Pulmonary artery endothelial cell (primary cell): ENCODE data around the gene IFNA14. TPM values are rescaled to one million over a fixed set of nuclear protein-coding genes. Genes with fewer than 3 reads are reported as not detected.
"Not testable (repeated sequence)": the region's sequence is repeated elsewhere in the genome, so short reads cannot be mapped to it uniquely, and the experiment has no call there.

ENCODE experiments used
- DNase-seq: peaks from one replicate; pipeline ENCODE4 v3.0.0-alpha.2; 2011; ENCODE audit warnings: low read depth, low spot score
- total RNA-seq: library from RNA; depleted of rRNA; stranded (reverse); fragments of >200 nt; gene quantifications from 2 replicates; pipeline ENCODE4 v1.2.3, GENCODE V29; 2014

IFNA14 gene
- total RNA-seq, 1 donor from 2014 or later, result not detected

DNA sequence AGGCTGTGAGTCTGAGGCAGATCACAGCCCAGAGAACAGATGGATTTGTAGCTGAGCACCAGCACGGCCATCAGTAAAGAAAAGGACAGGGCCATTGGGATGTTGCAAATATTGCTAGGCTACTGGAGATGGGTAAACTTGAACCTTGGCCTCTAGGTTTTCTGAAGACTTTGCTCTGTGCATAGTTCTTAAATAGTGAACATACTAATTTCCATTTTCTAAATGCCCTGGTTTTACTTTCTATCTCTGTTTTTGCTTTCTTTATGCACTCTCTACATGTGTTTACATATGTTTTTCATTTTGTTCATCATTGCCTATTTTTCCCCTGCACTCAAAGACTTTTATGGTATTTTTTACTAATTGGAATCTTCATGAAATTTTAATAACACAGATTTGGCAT, 22.6 kb downstream of the IFNA14 start, which contains the start of gene IFNA16:
Gene IFNA16, minus strand, starts transcription at position 101 of the 400 bp plus-strand sequence. Its CDS starts 6 bp downstream, at position 95.
- DNase-seq, result not testable (repeated sequence)

DNA sequence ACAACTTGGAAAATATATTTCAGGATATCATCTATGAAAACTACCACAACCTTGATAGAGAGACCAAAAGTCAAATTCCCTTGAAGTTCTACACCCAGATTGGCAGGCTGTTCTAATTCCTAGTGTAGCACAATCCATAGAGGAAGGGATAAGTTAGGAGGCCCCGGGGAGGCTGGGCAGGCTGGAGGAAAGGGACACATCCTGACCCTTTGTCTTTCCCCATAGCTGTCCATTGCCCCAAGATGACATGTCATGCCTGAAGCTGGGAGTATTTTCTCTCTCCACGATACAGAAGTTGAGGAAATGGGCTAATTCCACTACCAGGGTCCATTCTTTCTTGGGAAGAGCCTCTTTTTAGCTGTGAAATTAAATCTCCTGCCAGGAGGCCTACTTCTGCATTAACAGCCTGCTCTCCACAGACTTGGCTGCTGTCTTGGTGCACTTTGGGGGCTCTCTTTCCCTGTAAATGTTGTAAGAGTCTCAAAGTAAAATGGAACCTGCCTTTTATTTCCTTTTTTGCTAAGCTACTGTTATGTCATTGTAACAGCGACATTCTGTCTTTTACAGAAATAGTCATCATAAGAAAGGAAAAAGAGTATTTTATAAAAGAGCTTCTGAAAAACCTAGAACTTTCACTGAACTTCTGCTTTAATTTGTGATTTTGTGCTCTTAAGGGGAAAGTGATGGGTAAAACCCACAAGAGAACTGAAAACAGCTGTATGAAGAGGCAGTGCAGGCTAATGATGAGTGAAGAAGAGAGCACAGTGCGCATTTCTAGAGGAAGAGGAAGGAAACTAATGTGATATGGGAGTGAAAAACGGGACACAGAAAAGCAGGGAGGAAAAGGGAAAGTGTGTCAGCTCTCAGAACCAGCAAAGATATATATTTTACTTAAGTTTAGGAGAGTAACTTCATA, 26.1 kb downstream of the IFNA14 start:
- DNase-seq, result not testable (repeated sequence)

DNA sequence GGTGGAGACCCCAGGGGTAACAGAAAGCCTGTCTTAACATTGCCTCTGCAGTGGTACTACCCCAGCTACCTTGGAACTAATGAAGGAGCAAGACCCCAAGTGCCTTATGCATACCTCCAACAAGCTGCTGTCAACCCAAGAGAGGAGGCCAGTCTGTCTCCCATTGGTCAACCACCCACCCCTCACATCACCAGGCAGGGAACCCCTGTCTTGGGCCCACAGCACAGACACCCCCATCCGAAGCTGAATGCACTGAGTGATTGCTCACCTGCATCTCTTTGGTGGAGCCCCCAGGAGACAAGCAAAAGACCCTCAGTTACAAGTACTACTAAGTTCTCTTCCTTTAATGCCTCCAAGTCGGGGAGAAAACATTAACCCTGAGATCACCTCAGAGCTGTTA, 27.6 kb downstream of the IFNA14 start:
- DNase-seq, result not testable (repeated sequence)

DNA sequence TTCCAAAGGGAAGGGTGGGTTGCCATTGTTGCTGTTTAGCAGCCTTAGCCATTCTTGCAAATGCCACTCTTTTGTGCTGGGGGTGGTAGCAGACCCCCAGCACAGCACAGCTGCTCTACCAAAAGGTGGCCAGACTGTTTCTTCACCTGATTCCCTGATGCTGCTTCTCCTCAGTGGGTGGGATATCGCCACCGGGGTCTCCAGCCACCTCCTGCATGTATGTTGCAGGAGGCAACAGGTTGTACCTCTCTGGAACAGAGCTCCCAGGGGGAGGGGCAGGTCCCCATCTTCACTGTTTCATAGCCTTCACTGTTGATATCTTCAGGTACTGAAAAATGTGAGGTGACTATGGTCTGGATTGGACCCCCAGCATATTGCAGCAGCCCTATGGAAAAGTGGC, 29.0 kb downstream of the IFNA14 start:
- DNase-seq, result not testable (repeated sequence)

DNA sequence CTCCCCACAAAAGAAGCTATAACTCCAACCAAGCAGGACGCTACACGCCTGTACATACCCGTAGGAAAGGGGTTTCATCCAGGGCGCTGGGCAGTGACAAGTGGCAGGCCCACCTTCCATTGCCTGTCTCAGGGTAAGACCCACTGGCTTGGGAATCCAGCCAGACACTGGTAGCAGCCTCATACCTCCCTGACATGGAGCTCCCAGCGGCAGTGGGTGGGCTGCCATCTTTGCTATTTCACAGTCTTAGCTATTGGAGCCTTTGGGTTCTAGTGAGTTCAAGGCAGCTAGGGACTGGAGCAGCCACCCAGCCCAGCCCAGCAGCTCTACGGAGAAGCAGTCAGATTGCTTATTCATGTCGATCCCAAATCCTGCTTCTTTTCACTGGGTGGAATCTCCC, 29.5 kb downstream of the IFNA14 start:
- DNase-seq, result no peak

DNA sequence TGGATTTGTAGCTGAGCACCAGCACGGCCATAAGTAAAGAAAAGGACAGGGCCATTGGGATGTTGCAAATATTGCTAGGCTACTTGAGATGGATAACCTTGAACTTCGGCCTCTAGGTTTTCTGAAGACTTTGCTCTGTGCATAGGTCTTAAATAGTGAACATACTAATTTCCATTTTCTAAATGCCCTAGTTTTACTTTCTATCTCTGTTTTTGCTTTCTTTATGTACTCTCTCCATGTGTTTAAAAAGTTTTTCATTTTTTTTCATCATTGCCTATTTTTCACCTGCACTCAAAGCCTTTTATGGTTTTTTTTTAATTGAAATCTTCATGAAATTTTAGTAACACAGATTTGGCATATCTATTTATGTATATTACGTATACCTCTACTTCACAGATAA, 32.8 kb downstream of the IFNA14 start, which contains the start of gene IFNA10:
Gene IFNA10, minus strand, starts transcription at position 101 of the 400 bp plus-strand sequence. Its CDS starts 46 bp downstream, at position 55.
- DNase-seq, result not testable (repeated sequence)

DNA sequence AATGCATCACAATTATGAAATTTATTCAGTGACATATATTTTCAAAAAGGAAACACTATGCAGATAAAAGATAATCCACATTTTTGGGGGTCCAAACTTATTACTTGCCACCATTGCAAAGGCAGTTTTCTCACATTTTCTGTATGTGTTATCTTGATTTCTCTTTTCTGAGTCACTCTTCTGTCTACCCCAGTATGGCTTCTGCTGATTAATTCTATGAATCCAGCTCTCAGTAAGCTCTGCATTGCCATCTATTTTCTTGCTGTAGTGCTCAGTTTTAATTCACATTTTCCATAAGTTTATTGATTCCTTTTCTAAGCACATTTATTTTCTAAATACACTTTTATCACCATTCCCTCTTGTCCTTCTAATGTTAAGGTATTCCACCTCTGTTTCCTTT, 34.6 kb downstream of the IFNA14 start:
- DNase-seq, result no peak

DNA sequence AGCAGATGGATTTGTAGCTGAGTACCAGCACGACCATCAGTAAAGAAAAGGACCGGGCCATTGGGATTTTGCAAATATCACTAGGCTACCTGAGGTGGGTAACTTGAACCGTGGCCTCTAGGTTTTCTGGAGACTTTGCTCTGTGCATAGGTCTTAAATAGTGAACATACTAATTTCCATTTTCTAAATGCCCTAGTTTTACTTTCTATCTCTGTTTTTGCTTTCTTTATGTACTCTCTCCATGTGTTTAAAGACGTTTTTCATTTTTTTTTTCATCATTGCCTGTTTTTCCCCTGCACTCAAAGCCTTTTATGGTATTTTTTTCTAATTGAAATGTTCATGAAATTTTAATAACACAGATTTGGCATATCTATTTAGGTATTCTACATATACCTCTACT, 37.7 kb downstream of the IFNA14 start, which contains the start of gene IFNA7:
Gene IFNA7, minus strand, starts transcription at position 101 of the 400 bp plus-strand sequence. Its CDS starts 40 bp downstream, at position 61.
- DNase-seq, result not testable (repeated sequence)

DNA sequence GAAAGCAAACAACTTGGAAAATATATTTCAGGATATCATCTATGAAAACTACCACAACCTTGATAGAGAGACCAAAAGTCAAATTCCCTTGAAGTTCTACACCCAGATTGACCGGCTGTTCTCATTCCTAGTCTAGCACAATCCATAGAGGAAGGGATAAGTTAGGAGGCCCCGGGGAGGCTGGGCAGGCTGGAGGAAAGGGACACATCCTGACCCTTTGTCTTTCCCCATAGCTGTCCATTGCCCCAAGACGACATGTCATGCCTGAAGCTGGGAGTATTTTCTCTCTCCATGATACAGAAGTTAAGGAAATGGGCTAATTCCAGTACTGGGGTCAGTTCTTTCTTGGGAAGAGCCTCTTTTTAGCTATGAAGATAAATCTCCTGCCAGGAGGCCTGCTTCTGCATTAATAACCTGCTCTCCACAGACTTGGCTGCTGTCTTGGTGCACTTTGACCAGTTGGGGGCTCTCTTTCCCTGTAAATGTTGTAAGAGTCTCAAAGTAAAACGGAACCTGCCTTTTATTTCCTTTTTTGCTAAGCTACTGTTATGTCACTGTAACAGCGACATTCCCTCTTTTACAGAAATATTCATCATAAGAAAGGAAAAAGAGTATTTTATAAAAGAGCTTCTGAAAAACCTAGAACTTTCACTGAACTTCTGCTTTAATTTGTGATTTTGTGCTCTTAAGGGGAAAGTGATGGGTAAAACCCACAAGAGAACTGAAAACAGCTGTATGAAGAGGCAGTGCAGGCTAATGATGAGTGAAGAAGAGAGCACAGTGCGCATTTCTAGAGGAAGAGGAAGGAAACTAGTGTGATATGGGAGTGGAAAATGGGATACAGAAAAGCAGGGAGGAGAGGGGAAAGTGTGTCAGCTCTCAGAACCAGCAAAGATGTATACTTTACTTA, 44.7 kb downstream of the IFNA14 start:
- DNase-seq, result not testable (repeated sequence)

Other genes starting within 250 kb of the IFNA14 start
- gene HACD4, start 208.4 kb downstream of the IFNA14 start, total RNA-seq, result 0.99 and 1.6 TPM in 2 replicates
- gene IFNB1, start 162.1 kb downstream of the IFNA14 start, total RNA-seq, result not detected in 2 replicates
- not detected in 2 replicates for gene IFNW1, start 98.2 kb downstream of the IFNA14 start, total RNA-seq
- gene IFNA21, start 73.3 kb downstream of the IFNA14 start, total RNA-seq, result not detected in 2 replicates
- not detected in 2 replicates for gene IFNA4, start 52.4 kb downstream of the IFNA14 start, total RNA-seq
- not detected in 2 replicates for gene IFNA7, start 37.8 kb downstream of the IFNA14 start, total RNA-seq
- not detected in 2 replicates for gene IFNA10, start 32.9 kb downstream of the IFNA14 start, total RNA-seq
- gene IFNA16, start 22.7 kb downstream of the IFNA14 start, total RNA-seq, result not detected in 2 replicates
- not detected in 2 replicates for gene IFNA17, start 11.8 kb downstream of the IFNA14 start, total RNA-seq
- not detected in 2 replicates for gene IFNA5, start 65.3 kb upstream of the IFNA14 start, total RNA-seq
- 33.4 and 35.1 TPM in 2 replicates for gene KLHL9, start 95.4 kb upstream of the IFNA14 start, total RNA-seq
- not detected in 2 replicates for gene IFNA6, start 110.9 kb upstream of the IFNA14 start, total RNA-seq
- not detected in 2 replicates for gene IFNA13, start 128.1 kb upstream of the IFNA14 start, total RNA-seq
- gene IFNA2, start 145.4 kb upstream of the IFNA14 start, total RNA-seq, result not detected in 2 replicates
- gene IFNA8, start 169.1 kb upstream of the IFNA14 start, total RNA-seq, result not detected in 2 replicates
- gene IFNA1, start 200.4 kb upstream of the IFNA14 start, total RNA-seq, result not detected in 2 replicates
- 0.92 and 1.0 TPM in 2 replicates for gene IFNE, start 242.3 kb upstream of the IFNA14 start, total RNA-seq